NCI-H2107 (cell line): Measurements from ENCODE around the gene BRD4.

ENCODE experiments used
- DNase-seq: peaks from one replicate; lab custom pipeline; 2025; lab: John Stamatoyannopoulos, UW

Gene BRD4

GRCh38 chr19:15194938-15195337 lies 137.4 kb downstream of the BRD4 start:
- no peak for DNase-seq

DNA sequence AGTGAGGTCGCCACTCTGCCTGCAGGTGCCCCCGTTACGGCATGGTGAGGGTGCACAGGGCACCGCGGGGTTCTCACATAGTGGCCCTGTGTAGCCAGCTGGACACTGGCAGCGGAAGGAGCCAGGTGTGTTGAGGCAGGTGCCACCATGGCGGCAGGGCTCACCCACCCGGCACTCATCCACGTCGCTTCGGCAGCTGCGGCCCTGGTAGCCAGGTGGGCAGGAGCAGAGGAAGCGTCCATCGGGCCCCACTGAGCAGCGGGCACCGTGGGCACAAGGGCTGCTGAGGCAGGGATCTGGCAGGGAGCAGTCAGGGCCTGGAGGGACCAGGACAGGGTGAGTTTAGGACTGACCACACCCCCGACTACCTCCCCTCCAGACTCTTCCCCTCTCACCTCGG lies 140.4 kb downstream of the BRD4 start:
- DNase-seq, result no peak

DNA sequence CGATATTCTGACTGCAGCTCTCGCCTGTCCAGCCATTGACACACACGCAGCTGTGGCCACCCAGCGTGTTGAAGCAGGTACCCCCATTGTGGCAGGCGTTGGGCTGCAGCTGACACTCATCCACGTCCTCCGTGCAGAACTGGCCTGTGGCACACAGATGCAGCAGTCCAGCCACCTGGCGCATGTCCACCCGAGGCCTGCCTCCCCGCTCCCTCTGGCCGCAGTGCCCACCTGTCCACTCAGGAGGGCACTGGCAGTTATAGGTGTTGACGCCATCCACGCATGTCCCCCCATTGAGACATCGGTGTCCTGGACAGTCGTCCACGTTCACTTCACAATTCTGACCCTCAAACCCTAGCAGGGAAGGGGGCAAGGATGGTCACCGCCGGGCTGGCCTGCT lies 140.8 kb downstream of the BRD4 start:
- DNase-seq, result no peak

GRCh38 chr19:15188851-15189250 lies 143.5 kb downstream of the BRD4 start:
- no peak for DNase-seq

GRCh38 chr19:15187026-15188007 lies 145.0 kb downstream of the BRD4 start:
- DNase-seq, result no peak
